Epithelial cell of esophagus (primary cell): ENCODE results near the gene WFDC9.
"Not testable (repeated sequence)": the region's sequence is repeated elsewhere in the genome, so short reads cannot be mapped to it uniquely, and the experiment has no call there.

Experiments used
- DNase-seq: peaks from one replicate; pipeline ENCODE4 v3.0.0; 2010; ENCODE audit warnings: low read depth
- H3K4me3 ChIP-seq: 2 replicates; pipeline ENCODE4 v1.5.1; 2011; ENCODE audit warnings: mild to moderate bottlenecking, low read length, control low read depth
- TF ChIP-seq, protein P1 (sequence below): IDR thresholded peaks from 2 replicates; pipeline ENCODE4 v1.5.1; 2011; ENCODE audit warnings: low read depth, mild to moderate bottlenecking, low read length, control low read depth, inconsistent platforms; ENCODE audit not compliant: insufficient read depth; ENCODE audit errors: missing control alignments

Gene WFDC9

DNA sequence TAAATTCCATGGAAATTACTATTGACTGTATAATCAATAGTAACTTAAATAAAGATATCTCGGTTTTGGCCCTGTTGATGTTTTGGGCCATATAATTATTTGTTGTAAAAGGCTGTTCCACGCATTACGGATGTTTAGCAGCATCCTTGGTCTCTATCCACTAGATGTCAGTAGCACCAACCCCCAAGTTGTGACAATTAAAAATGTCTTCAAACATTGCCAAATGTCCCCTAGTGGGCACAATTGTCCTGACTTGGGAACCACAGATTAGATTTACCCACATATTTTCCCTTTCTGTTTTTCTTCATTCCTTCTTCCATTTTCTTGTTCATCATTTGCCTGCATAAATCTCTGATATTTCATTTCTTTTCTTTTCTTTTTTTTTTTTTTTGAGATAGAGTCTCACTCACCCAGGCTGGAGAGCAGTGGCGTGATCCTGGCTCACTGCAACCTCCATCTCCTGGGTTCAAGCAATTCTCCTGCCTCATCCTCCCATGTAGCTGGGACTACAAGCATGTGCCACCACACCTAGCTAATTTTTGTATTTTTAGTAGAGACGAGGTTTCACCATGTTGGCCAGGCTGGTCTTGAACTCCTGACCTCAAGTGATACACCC lies 38.4 kb downstream of the WFDC9 start:
- TF ChIP-seq, protein P1, sequence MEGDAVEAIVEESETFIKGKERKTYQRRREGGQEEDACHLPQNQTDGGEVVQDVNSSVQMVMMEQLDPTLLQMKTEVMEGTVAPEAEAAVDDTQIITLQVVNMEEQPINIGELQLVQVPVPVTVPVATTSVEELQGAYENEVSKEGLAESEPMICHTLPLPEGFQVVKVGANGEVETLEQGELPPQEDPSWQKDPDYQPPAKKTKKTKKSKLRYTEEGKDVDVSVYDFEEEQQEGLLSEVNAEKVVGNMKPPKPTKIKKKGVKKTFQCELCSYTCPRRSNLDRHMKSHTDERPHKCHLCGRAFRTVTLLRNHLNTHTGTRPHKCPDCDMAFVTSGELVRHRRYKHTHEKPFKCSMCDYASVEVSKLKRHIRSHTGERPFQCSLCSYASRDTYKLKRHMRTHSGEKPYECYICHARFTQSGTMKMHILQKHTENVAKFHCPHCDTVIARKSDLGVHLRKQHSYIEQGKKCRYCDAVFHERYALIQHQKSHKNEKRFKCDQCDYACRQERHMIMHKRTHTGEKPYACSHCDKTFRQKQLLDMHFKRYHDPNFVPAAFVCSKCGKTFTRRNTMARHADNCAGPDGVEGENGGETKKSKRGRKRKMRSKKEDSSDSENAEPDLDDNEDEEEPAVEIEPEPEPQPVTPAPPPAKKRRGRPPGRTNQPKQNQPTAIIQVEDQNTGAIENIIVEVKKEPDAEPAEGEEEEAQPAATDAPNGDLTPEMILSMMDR: peak; percentile 64
- peak; percentile 60 for DNase-seq
- no peak overlapping the region for H3K4me3 ChIP-seq

DNA sequence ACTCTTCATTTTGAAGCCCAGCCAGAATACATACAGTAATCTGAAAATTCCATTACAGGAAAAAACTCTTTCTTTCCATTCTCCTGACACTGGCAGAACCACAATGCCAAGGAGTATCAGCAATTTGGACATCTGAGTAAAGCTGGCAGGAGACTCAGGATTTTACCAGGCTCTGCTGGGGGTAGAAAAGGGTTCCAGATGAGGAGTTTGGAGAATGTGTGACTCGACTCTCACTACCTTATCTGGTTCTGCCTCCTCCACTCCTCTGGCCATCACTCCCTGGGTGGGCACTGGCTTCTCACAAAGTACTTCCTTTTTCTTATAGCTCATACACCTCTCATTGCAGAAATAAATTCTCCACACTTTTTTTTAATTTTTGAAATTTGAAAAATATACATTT lies 41.4 kb downstream of the WFDC9 start:
- TF ChIP-seq, protein P1: no peak
- no peak overlapping the region for H3K4me3 ChIP-seq
- DNase-seq: no peak

DNA sequence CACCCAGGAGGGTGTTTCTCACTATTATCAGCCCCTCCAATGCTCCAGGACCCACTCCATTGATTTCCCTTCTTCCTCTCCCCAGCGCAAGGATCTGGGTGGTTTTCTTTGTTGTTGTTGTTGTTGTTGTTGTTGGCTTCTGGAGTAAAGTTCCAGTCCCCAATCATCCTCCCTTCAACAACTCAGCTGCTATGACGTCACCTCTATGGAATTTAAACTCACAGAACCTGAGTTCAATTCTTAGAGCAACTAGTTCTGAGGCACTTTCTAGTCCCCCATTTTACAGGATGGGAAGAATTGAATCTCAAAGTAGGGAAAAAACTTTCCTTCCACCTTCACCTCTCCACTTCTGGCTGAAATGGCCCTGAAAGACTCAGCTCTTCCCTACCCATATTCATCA lies 42.3 kb downstream of the WFDC9 start:
- peak; percentile 4 for DNase-seq
- TF ChIP-seq, protein P1: no peak
- H3K4me3 ChIP-seq: no peak overlapping the region

DNA sequence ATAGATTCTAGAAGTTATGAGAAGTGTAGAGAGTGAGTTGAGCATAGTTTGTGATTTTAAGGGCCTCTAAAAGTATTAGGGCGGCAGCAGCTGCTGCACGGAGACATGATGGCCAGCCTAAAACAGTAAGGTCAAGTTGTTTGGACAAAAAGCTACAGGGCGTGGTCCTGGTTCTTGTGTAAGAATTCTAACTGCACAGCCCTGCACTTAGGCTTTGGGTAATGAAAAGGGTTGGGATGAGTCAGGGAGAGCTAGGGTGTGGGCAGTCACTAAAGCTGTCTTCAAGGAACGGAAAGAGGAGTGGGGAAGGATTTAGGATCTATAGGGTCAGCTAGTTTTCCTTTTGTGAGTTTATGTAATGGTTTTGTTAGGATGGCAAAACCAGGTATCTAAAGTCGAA lies 45.1 kb downstream of the WFDC9 start:
- not testable (repeated sequence) for H3K4me3 ChIP-seq
- DNase-seq: peak; percentile 15

DNA sequence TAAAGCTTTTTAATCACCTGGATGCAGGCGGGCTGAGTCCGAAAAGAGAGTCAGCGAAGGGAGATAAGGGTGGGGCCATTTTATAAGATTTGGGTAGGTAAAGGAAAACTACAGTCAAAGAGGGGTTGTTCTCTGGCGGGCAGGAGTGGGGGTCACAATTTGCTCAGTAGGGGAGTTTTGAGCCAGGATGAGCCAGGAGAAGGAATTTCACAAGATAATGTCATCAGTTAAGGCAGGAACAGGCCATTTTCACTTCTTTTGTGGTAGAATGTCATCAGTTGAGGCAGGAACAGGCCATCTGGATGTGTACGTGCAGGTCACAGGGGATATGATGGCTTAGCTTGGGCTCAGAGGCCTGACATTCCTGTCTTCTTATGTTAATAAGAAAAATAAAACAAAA lies 46.8 kb downstream of the WFDC9 start:
- H3K4me3 ChIP-seq, DNase-seq: not testable (repeated sequence)

DNA sequence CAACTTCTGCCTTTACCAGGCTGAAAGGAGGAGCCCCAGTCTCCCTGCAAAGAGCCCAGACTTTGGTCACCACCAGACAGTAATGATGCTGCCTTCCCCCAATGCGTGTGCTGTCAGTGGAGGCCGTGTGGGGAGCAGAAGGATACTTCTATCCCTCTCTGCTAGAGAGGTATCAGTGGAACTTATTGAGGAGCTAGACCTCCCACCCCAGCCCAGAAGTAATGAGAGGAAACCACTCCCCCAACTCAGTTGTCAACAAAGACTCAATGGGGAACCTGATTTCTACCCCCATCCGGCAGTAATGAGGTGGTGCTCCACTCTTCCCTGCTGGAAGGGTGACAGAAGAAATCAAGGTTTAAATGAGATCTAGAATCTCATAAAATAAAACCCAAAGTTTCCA lies 47.6 kb downstream of the WFDC9 start:
- no peak for DNase-seq
- TF ChIP-seq, protein P1: no peak
- no peak overlapping the region for H3K4me3 ChIP-seq

DNA sequence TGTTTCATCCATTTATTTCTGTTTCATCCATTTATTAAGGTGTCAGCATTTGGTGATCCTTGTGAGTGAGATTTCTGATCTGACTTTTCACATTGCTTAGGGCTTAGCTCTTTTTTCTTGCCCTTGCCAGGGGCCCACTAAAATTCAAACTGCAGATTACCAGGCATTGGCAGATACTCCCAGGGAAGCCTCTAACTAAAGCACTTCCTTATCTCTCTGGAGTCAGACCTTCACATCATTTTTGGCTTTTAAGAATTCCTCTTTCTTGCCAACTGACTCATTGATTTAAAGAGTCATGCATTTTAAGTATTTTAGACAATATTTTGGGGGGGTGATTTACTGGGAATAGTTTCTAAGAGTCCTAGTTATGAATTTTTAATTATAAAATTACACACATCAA lies 49.4 kb downstream of the WFDC9 start:
- DNase-seq: no peak
- TF ChIP-seq, protein P1: no peak
- no peak overlapping the region for H3K4me3 ChIP-seq

DNA sequence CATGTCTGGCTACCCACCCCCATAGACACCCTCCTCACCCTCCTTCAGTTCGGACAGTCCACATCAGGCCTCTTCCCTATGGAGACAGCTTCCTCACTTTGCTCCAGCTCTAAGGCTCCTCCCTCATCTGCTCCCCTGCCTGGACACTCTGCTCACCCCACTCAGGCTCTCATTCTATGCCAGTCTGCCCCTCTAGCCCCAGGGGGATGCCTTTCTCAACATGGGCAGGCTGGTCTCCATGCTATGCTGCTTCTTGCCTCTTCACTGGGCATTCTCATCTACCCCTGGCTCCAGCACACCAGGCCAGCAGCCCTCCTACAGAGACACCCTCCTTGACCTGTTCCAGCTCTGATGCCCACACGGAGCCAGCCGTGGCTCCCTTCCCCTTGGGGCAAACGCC lies 51.9 kb downstream of the WFDC9 start, which contains the start of gene WFDC8:
WFDC8 (minus strand) TSS at position 101 of the 400 bp plus-strand sequence; CDS start at position 64, 37 bp downstream.
- TF ChIP-seq, protein P1: no peak
- no peak for DNase-seq
- no peak within 1 kb of the TSS for H3K4me3 ChIP-seq
